Lower leg skin (tissue), 4 donors: Measurements from ENCODE around the gene HFM1. TPM values are rescaled to one million over a fixed set of nuclear protein-coding genes. Genes with fewer than 3 reads are reported as not detected.
"Not testable (repeated sequence)": the region's sequence is repeated elsewhere in the genome, so short reads cannot be mapped to it uniquely, and the experiment has no call there.

Experiments used
- DNase-seq, 2 donors: peaks; one replicate each; pipeline ENCODE4 v3.0.0-alpha.2; 2019; ENCODE audit warnings: low spot score in 2 of 2
- H3K4me3 ChIP-seq: fragments of 200-600 bp; sonication (generic); 2 replicates; pipeline ENCODE4 v1.5.1; 2017; ENCODE audit warnings: mild to moderate bottlenecking, low read depth; ENCODE audit not compliant: poor library complexity, severe bottlenecking
- CTCF ChIP-seq, 3 donors: fragments of 450-650 bp; IDR thresholded peaks; one replicate each; pipeline ENCODE4 v1.5.1; 2016; ENCODE audit warnings: antibody characterized with exemption in 3 of 3, mild to moderate bottlenecking in 3 of 3, moderate library complexity in 2 of 3
- POLR2A ChIP-seq, 2 donors: fragments of 450-650 bp; IDR thresholded peaks; one replicate each; pipeline ENCODE4 v1.6.1; 2016 to 2017; ENCODE audit warnings: antibody characterized with exemption in 2 of 2, mild to moderate bottlenecking in 1 of 2, moderate library complexity in 1 of 2
- WGBS, 2 donors: methylation state at CpG; one replicate each; pipeline ENCODE4 v1.1.5; 2018; 5-methylcytosine and 5-hydroxymethylcytosine counted together
- intact Hi-C: fragments of 100-400 bp; cut with DNase I; formaldehyde crosslinking; loops from one replicate; pipeline ENCODE4 v1.15.0; 2023; ENCODE audit warnings: low total_unique reads
- total RNA-seq, 4 donors: library from RNA; depleted of rRNA; stranded (reverse); fragments of >200 nt; gene quantifications; one replicate each; pipeline ENCODE4 v1.1.0, GENCODE V29; 2016

Gene HFM1
- total RNA-seq, 4 donors from 2014 or later, result 0.11 to 0.29 (median 0.22) TPM; not detected in 1

GRCh38 chr1:91381844-91382243 is 22.8 kb downstream of the HFM1 start:
- no peak overlapping the region for H3K4me3 ChIP-seq
- DNase-seq, result no peak
- no peak for TF ChIP-seq CTCF (IDR thresholded peaks at IDR 0.05)
- no peak for TF ChIP-seq POLR2A (IDR thresholded peaks at IDR 0.05)
- intact Hi-C loops, result no loop called here
- WGBS, 2 donors, result 78 to 81% methylated on average over 3 of the region's 3 CpGs

GRCh38 chr1:91374086-91374485 is 30.6 kb downstream of the HFM1 start:
- H3K4me3 ChIP-seq, result no peak overlapping the region
- intact Hi-C loops, result no loop called here
- no peak for DNase-seq
- TF ChIP-seq CTCF (IDR thresholded peaks at IDR 0.05) (no peak), POLR2A (IDR thresholded peaks at IDR 0.05) (no peak)
- WGBS, 2 donors, result 84 to 95% methylated on average over 1 of the region's 1 CpG

- WGBS, 2 donors, result 95 to 96% methylated on average over 3 of the region's 3 CpGs
- DNase-seq, intact Hi-C loops, H3K4me3 ChIP-seq: not testable (repeated sequence)
Observed at GRCh38 chr1:91372230-91372629, 32.4 kb downstream of the HFM1 start.

- no peak for DNase-seq
- intact Hi-C loops, result no loop called here
- WGBS, 2 donors, result 90 to 92% methylated on average over 2 of the region's 2 CpGs
- no peak overlapping the region for H3K4me3 ChIP-seq
- TF ChIP-seq POLR2A (IDR thresholded peaks at IDR 0.05), result no peak
- TF ChIP-seq CTCF (IDR thresholded peaks at IDR 0.05), result no peak
Observed at GRCh38 chr1:91349524-91349923, 55.1 kb downstream of the HFM1 start.

- TF ChIP-seq CTCF (IDR thresholded peaks at IDR 0.05) (no peak), POLR2A (IDR thresholded peaks at IDR 0.05) (no peak)
- DNase-seq, result no peak
- WGBS, 2 donors, result 92 to 94% methylated on average over 3 of the region's 3 CpGs
- H3K4me3 ChIP-seq, result no peak overlapping the region
- intact Hi-C loops, result no loop called here
Observed at GRCh38 chr1:91346824-91347223, 57.8 kb downstream of the HFM1 start.

GRCh38 chr1:91345395-91346005 is 59.1 kb downstream of the HFM1 start:
- intact Hi-C loops, result no loop called here
- TF ChIP-seq POLR2A (IDR thresholded peaks at IDR 0.05), result no peak
- TF ChIP-seq CTCF (IDR thresholded peaks at IDR 0.05), result no peak
- WGBS, 2 donors, result 60 to 63% methylated on average over 4 of the region's 4 CpGs
- DNase-seq, result no peak
- no peak overlapping the region for H3K4me3 ChIP-seq
